A375 (cell line): ENCODE results near the gene LRRC74A. TPM values are rescaled to one million over a fixed set of nuclear protein-coding genes. Genes with fewer than 3 reads are reported as not detected.

Experiments
- total RNA-seq: library from RNA; depleted of rRNA; stranded (reverse); fragments of >200 nt; shearing (Covaris generic); gene quantifications from 2 replicates; pipeline ENCODE4 v1.2.3, GENCODE V29; 2014; rRNA removed

LRRC74A gene
- not detected in 2 replicates for total RNA-seq

DNA sequence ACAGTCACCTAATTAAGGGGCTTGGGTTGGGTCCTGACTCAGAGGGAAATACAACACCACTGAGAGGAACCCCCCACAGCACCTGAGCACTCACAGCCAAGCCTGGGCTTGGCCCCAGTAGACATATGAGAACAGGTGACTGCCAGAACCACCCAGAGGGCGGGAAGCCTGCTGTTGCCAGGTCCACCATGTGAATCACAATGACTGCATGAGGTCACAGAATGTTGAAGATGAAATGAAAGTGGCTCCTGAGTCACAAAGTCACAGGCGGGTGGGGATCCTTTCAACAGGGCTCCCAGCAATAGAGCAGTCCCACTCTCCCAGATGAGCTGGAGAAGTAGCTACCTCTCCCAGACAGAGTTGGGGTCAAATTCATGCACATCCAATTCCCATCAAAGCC lies at the start of gene LRRC74A:
Gene LRRC74A (plus strand): TSS at position 287 of the 400 bp plus-strand sequence. CDS start 290 bp downstream, outside the sequence.

DNA sequence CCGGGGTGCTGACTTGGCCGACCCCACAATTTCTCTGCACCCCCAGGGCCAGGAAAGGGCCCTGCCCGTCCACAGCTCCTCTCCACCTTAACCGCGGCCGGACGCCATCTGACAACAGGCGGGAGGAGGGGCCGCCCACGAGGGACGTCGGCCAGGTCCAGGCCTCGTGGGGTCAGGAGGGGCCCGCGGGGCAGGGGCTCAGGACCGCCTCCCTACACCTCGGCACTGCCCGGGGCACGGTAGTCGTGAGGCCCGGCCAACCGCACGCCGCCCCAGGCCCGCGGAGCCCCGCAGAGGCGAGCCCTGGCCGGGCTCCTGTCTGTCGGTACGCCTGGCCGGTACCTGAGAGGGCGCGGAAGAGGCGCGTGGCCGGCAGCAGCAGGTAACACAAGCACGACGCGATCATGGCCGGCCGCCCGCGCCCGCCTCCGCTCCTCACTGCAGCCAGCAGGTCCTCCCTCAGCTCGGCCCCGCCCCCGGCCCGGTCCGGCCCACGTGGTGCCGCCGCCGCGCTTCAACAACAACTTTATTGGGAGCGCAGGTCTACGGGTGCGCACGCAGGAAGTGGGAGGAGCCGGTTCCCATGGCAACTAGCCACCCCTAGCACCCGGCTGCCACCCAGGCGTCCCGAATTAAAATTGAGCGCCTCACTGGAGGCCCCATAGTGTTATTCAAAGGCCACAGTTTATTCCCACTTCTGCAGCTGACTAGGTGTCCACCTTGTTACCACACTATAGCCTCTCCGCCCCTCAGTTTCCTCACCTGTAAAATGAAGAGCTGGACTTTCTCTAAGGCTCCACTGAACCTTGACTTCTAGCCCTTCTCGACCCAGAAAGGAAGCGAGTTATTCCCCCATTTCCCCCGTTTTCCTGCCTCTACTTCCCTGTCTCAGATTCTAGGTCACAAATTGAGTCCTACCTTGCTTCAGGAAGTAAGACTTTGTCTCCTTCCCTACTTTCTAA lies 13.5 kb upstream of the LRRC74A start, which contains the start of gene ANGEL1:
Gene ANGEL1 (minus strand): TSS at position 461 of the 962 bp plus-strand sequence. CDS start 55 bp downstream, at position 406.

Other genes with a start within 250 kb of the LRRC74A start
- gene VASH1, start 64.9 kb upstream of the LRRC74A start, total RNA-seq = 4.7 and 5.5 TPM in 2 replicates
- gene ANGEL1, start 13.5 kb upstream of the LRRC74A start, total RNA-seq = 7.0 and 7.7 TPM in 2 replicates
- gene IRF2BPL, start 202.3 kb downstream of the LRRC74A start, total RNA-seq = 47.0 and 54.2 TPM in 2 replicates